ENCODE measurements around the gene GCLC.

GCLC gene

GRCh38 chr6:53526000-53526399, 18.9 kb downstream of the GCLC start:
- peak overlapping the region in 2 of 3 experiments; percentile 7 to 38 for H3K27ac Mint-ChIP-seq
- TF ChIP-seq CTCF (IDR thresholded peaks at IDR 0.05; ENCODE audit: unreplicated experiment in 3 of 3), result no peak
- peaks cover 33% of the 10 kb centered on the region for H3K4me1 Mint-ChIP-seq
- no peak overlapping the region for H3K4me3 Mint-ChIP-seq
- H3K36me3 Mint-ChIP-seq (ENCODE audit: low read depth), result no peaks in the 10 kb centered on the region
- no peaks in the 10 kb centered on the region for H3K9me3 Mint-ChIP-seq
- H3K27me3 Mint-ChIP-seq (ENCODE audit: low read depth), result no peaks in the 10 kb centered on the region

- H3K27me3 Mint-ChIP-seq (ENCODE audit: low read depth), result no peaks in the 10 kb centered on the region
- peaks cover 4% of the 10 kb centered on the region for H3K36me3 Mint-ChIP-seq (ENCODE audit: low read depth)
These were observed 20.5 kb downstream of the GCLC start for GRCh38 chr6:53524455-53524815.

GRCh38 chr6:53523511-53524454, 21.1 kb downstream of the GCLC start:
- TF ChIP-seq CTCF (IDR thresholded peaks at IDR 0.05; ENCODE audit: unreplicated experiment in 3 of 3), result no peak
- Mint-ChIP-seq H3K27ac (peak overlapping the region in 1 of 3 experiments; percentile 53), H3K4me1 (peaks cover 17% of the 10 kb centered on the region), H3K27me3 (ENCODE audit: low read depth) (no peaks in the 10 kb centered on the region), H3K9me3 (no peaks in the 10 kb centered on the region), H3K4me3 (no peak overlapping the region), H3K36me3 (ENCODE audit: low read depth) (peaks cover 4% of the 10 kb centered on the region)

More at GRCh38 chr6:53524455-53524815, 20.5 kb downstream of the GCLC start:
- peaks cover 19% of the 10 kb centered on the region for H3K4me1 Mint-ChIP-seq
- no peaks in the 10 kb centered on the region for H3K9me3 Mint-ChIP-seq
- TF ChIP-seq CTCF (IDR thresholded peaks at IDR 0.05; ENCODE audit: unreplicated experiment in 3 of 3), result no peak
- H3K4me3 Mint-ChIP-seq, result no peak overlapping the region
- no peak overlapping the region for H3K27ac Mint-ChIP-seq

- H3K27ac Mint-ChIP-seq, result no peak overlapping the region
- peaks cover 11% of the 10 kb centered on the region for H3K36me3 Mint-ChIP-seq (ENCODE audit: low read depth)
- no peaks in the 10 kb centered on the region for H3K9me3 Mint-ChIP-seq
- no peaks in the 10 kb centered on the region for H3K27me3 Mint-ChIP-seq (ENCODE audit: low read depth)
- TF ChIP-seq CTCF (IDR thresholded peaks at IDR 0.05; ENCODE audit: unreplicated experiment in 3 of 3), result no peak
- H3K4me1 Mint-ChIP-seq, result peaks cover 11% of the 10 kb centered on the region
- H3K4me3 Mint-ChIP-seq, result no peak overlapping the region
These were observed 24.5 kb downstream of the GCLC start for GRCh38 chr6:53520320-53520928.

- Mint-ChIP-seq H3K4me3 (no peak overlapping the region), H3K27me3 (ENCODE audit: low read depth) (no peaks in the 10 kb centered on the region), H3K36me3 (ENCODE audit: low read depth) (peaks cover 21% of the 10 kb centered on the region), H3K4me1 (peaks cover 14% of the 10 kb centered on the region), H3K27ac (no peak overlapping the region), H3K9me3 (no peaks in the 10 kb centered on the region)
- no peak for TF ChIP-seq CTCF (IDR thresholded peaks at IDR 0.05; ENCODE audit: unreplicated experiment in 3 of 3)
These were observed 26.0 kb downstream of the GCLC start for GRCh38 chr6:53518862-53519261.

Data from nephron (organoid).